GM23338 (cell line): ENCODE data around the gene KIF6. TPM values are rescaled to one million over a fixed set of nuclear protein-coding genes. Genes with fewer than 3 reads are reported as not detected.

Experiments used
- ATAC-seq: fragments of 200-7000 bp; cut with Tn5 transposase; 3 replicates; pipeline ENCODE4 v1.9.1; 2020
- DNase-seq: peaks from one replicate; pipeline ENCODE4 v3.0.0-alpha.2; 2015; ENCODE audit warnings: low spot score
- H2AFZ ChIP-seq: fragments of 200-600 bp; sonication (generic); 2 replicates; pipeline ENCODE4 v1.8.0; 2016; ENCODE audit warnings: antibody characterized with exemption, mild to moderate bottlenecking, moderate library complexity
- H3F3A ChIP-seq: fragments of 200-600 bp; sonication (generic); replicated peaks from 2 replicates; pipeline ENCODE4 v1.8.0; 2017; ENCODE audit warnings: antibody characterized with exemption, mixed run types, low read depth
- H3K27ac ChIP-seq: fragments of 200-600 bp; sonication (generic); 2 replicates; pipeline ENCODE4 v1.6.1; 2016; ENCODE audit warnings: low read depth
- H3K27me3 ChIP-seq: fragments of 200-600 bp; sonication (generic); 2 replicates; pipeline ENCODE4 v1.8.0; 2016; ENCODE audit warnings: mild to moderate bottlenecking, mixed run types, moderate library complexity; ENCODE audit not compliant: insufficient read depth
- H3K36me3 ChIP-seq: fragments of 200-600 bp; sonication (generic); 2 replicates; pipeline ENCODE4 v1.8.0; 2016; ENCODE audit warnings: mild to moderate bottlenecking; ENCODE audit not compliant: insufficient read depth
- H3K4me1 ChIP-seq: fragments of 200-600 bp; sonication (generic); 2 replicates; pipeline ENCODE4 v1.8.0; 2016; ENCODE audit warnings: mild to moderate bottlenecking, moderate library complexity; ENCODE audit not compliant: insufficient read depth
- H3K4me2 ChIP-seq: fragments of 200-600 bp; sonication (generic); 2 replicates; pipeline ENCODE4 v1.7.1; 2017; ENCODE audit warnings: mixed run types
- H3K4me3 ChIP-seq: fragments of 200-600 bp; sonication (generic); 2 replicates; pipeline ENCODE4 v1.6.1; 2016; ENCODE audit warnings: mixed run types
- H3K79me2 ChIP-seq: fragments of 200-600 bp; sonication (generic); replicated peaks from 2 replicates; pipeline ENCODE4 v1.8.0; 2017; ENCODE audit warnings: mild to moderate bottlenecking; ENCODE audit not compliant: insufficient read depth
- H3K9me2 ChIP-seq: fragments of 200-600 bp; sonication (generic); 2 replicates; pipeline ENCODE4 v1.8.0; 2017; ENCODE audit not compliant: insufficient read depth
- H4K20me1 ChIP-seq: fragments of 200-600 bp; sonication (generic); replicated peaks from 2 replicates; pipeline ENCODE4 v1.8.0; 2017; ENCODE audit warnings: mild to moderate bottlenecking; ENCODE audit not compliant: insufficient read depth
- H3K27ac Mint-ChIP-seq: 2 replicates; pipeline ENCODE4 v1.8.0; 2020; ENCODE audit warnings: inconsistent platforms, mild to moderate bottlenecking, moderate library complexity, mixed read lengths
- H3K27me3 Mint-ChIP-seq: 3 replicates; pipeline ENCODE4 v1.8.0; 2022; ENCODE audit warnings: low read depth, mild to moderate bottlenecking, moderate library complexity, mixed read lengths, inconsistent platforms; ENCODE audit not compliant: insufficient read depth, poor library complexity
- H3K36me3 Mint-ChIP-seq: 3 replicates; pipeline ENCODE4 v1.8.0; 2021; ENCODE audit warnings: low read depth, mild to moderate bottlenecking, inconsistent platforms, moderate library complexity, mixed read lengths
- H3K4me1 Mint-ChIP-seq: 3 replicates; pipeline ENCODE4 v1.8.0; 2020; ENCODE audit warnings: mild to moderate bottlenecking, inconsistent platforms, mixed read lengths
- H3K4me3 Mint-ChIP-seq: 3 replicates; pipeline ENCODE4 v1.8.0; 2021; ENCODE audit warnings: moderate library complexity, mild to moderate bottlenecking, inconsistent platforms, mixed read lengths
- H3K9me3 Mint-ChIP-seq: 3 replicates; pipeline ENCODE4 v1.8.0; 2020; ENCODE audit warnings: moderate library complexity, mild to moderate bottlenecking, inconsistent platforms, mixed read lengths
- CREB1 ChIP-seq: fragments of 250-450 bp; sonication (Bioruptor Pico); IDR thresholded peaks from 2 replicates; pipeline ENCODE4 v1.5.0; 2020; ENCODE audit warnings: low read depth, mild to moderate bottlenecking, moderate library complexity
- EZH2 ChIP-seq: fragments of 200-600 bp; sonication (generic); IDR thresholded peaks from one replicate; pipeline ENCODE4 v1.8.0; 2017; ENCODE audit warnings: antibody characterized with exemption, mild to moderate bottlenecking, low read depth; ENCODE audit not compliant: unreplicated experiment
- EZH2phosphoT487 ChIP-seq: fragments of 200-600 bp; sonication (generic); IDR thresholded peaks from one replicate; pipeline ENCODE4 v1.8.1; 2018; ENCODE audit warnings: antibody characterized with exemption; ENCODE audit not compliant: unreplicated experiment
- JUNB ChIP-seq: IDR thresholded peaks from one replicate; pipeline ENCODE4 v1.6.1; 2016; ENCODE audit warnings: antibody characterized with exemption; ENCODE audit not compliant: unreplicated experiment
- NANOG ChIP-seq: IDR thresholded peaks from 2 replicates; pipeline ENCODE4 v1.6.1; 2016; ENCODE audit warnings: antibody characterized with exemption, borderline replicate concordance
- POLR2AphosphoS5 ChIP-seq: IDR thresholded peaks from 2 replicates; pipeline ENCODE4 v1.6.1; 2016; ENCODE audit warnings: antibody characterized with exemption, low read depth
- STAT1 ChIP-seq: IDR thresholded peaks from one replicate; pipeline ENCODE4 v1.6.1; 2016; ENCODE audit warnings: antibody characterized with exemption; ENCODE audit not compliant: unreplicated experiment
- ZNF114 ChIP-seq: fragments of 250-450 bp; sonication (Bioruptor Pico); IDR thresholded peaks from 2 replicates; pipeline ENCODE4 v1.5.0; 2020; ENCODE audit warnings: mild to moderate bottlenecking, moderate library complexity
- ZNF331 ChIP-seq: fragments of 250-450 bp; sonication (Bioruptor Pico); IDR thresholded peaks from 2 replicates; pipeline ENCODE4 v1.5.0; 2020; ENCODE audit warnings: low read depth, mild to moderate bottlenecking, moderate library complexity
- polyA plus RNA-seq: library from polyadenylated mRNA; unstranded; fragments of >200 nt; fragmentation: Nextera tagmentation; extraction: Ambion mirVana; gene quantifications from 2 replicates; pipeline ENCODE4 v1.2.1, GENCODE V29; 2016
- total RNA-seq: library from RNA; depleted of rRNA; stranded (reverse); fragments of >200 nt; shearing (Covaris generic); gene quantifications from 2 replicates; pipeline ENCODE4 v1.2.3, GENCODE V29; 2014
- TF ChIP-seq, protein P1 (sequence below): IDR thresholded peaks from one replicate; pipeline ENCODE4 v1.6.1; 2018; ENCODE audit warnings: antibody characterized with exemption; ENCODE audit not compliant: unreplicated experiment
- TF ChIP-seq, protein P2 (sequence below): IDR thresholded peaks from 2 replicates; pipeline ENCODE4 v1.6.1; 2016; ENCODE audit warnings: antibody characterized with exemption
- TF ChIP-seq, protein P3 (sequence below): fragments of 250-450 bp; sonication (Bioruptor Pico); IDR thresholded peaks from 2 replicates; pipeline ENCODE4 v1.5.0; 2020; ENCODE audit warnings: mild to moderate bottlenecking, moderate library complexity
- TF ChIP-seq, protein P4 (sequence below), 2 experiments: fragments of 200-600 bp in 1 of 2; sonication (generic) in 1 of 2; conservative IDR thresholded peaks; 2 replicates each; pipeline versions ENCODE4 v1.5.1 to v1.6.1; 2016 to 2017; ENCODE audit warnings: antibody characterized with exemption in 2 of 2, low read depth in 2 of 2, mild to moderate bottlenecking in 2 of 2, moderate library complexity in 1 of 2

Gene KIF6
- total and polyA plus RNA-seq, 2 experiments from 2014 or later = 0.87 to 1.7 TPM

DNA sequence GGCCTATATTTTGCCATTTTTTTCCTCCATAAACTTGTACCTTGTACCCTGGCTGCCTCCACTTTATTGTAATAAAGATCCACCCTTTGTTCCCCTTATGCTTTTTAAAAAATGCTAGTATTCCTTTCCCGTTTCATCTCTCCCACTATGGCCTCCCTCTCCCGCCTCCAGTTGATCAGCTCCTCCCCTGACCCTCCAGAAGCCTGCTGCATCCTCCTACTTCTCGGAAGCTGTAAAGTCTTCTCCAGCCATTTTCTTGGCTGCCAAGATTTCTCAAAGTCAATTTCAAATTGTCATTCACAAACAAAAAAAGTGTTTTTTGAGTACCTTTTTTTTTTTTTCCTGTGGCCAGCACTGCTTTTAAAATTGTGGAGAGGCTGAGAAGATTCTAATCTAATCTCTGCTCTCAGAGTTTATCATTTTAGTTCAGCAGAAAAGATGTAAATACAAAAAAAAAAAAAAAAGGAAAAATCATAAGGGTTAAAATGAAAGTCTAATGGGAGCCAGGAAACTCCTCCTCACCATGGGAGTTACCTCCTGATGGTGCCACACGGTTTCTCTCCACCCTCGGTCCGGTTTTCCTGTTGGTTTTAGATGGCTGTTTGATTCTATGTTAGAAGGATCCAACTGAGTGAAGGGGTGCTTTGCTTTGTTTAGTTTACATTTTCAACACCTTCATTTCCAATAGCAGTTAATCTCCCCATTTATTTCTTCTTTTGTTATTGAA lies 299.7 kb downstream of the KIF6 start:
- H3K27me3 Mint-ChIP-seq = peaks cover 1% of the 10 kb centered on the region
- Histone ChIP-seq H3K9me2 (no peaks in the 10 kb centered on the region), H3K79me2 (no peaks in the 10 kb centered on the region), H3K4me1 (peaks cover 6% of the 10 kb centered on the region; the same call in 1 of the 2 replicates), H4K20me1 (no peaks in the 10 kb centered on the region), H3K4me2 (no peak overlapping the region), H3K4me3 (no peak overlapping the region), H2AFZ (no peak overlapping the region), H3K27ac (no peak overlapping the region), H3F3A (no peaks in the 10 kb centered on the region), H3K27me3 (no peaks in the 10 kb centered on the region), H3K36me3 (no peaks in the 10 kb centered on the region)
- H3K4me1 Mint-ChIP-seq = peaks cover 15% of the 10 kb centered on the region
- no peak for ATAC-seq
- TF ChIP-seq, protein P1, sequence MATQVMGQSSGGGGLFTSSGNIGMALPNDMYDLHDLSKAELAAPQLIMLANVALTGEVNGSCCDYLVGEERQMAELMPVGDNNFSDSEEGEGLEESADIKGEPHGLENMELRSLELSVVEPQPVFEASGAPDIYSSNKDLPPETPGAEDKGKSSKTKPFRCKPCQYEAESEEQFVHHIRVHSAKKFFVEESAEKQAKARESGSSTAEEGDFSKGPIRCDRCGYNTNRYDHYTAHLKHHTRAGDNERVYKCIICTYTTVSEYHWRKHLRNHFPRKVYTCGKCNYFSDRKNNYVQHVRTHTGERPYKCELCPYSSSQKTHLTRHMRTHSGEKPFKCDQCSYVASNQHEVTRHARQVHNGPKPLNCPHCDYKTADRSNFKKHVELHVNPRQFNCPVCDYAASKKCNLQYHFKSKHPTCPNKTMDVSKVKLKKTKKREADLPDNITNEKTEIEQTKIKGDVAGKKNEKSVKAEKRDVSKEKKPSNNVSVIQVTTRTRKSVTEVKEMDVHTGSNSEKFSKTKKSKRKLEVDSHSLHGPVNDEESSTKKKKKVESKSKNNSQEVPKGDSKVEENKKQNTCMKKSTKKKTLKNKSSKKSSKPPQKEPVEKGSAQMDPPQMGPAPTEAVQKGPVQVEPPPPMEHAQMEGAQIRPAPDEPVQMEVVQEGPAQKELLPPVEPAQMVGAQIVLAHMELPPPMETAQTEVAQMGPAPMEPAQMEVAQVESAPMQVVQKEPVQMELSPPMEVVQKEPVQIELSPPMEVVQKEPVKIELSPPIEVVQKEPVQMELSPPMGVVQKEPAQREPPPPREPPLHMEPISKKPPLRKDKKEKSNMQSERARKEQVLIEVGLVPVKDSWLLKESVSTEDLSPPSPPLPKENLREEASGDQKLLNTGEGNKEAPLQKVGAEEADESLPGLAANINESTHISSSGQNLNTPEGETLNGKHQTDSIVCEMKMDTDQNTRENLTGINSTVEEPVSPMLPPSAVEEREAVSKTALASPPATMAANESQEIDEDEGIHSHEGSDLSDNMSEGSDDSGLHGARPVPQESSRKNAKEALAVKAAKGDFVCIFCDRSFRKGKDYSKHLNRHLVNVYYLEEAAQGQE = no peak
- TF ChIP-seq EZH2 (no peak), ZNF114 (CRISPR knock-in tag) (no peak), CREB1 (no peak), ZNF331 (CRISPR knock-in tag) (no peak), JUNB (no peak), NANOG (no peak), POLR2AphosphoS5 (no peak), EZH2phosphoT487 (no peak), STAT1 (no peak)
- TF ChIP-seq, protein P2, sequence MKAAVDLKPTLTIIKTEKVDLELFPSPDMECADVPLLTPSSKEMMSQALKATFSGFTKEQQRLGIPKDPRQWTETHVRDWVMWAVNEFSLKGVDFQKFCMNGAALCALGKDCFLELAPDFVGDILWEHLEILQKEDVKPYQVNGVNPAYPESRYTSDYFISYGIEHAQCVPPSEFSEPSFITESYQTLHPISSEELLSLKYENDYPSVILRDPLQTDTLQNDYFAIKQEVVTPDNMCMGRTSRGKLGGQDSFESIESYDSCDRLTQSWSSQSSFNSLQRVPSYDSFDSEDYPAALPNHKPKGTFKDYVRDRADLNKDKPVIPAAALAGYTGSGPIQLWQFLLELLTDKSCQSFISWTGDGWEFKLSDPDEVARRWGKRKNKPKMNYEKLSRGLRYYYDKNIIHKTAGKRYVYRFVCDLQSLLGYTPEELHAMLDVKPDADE = no peak
- TF ChIP-seq, protein P3, sequence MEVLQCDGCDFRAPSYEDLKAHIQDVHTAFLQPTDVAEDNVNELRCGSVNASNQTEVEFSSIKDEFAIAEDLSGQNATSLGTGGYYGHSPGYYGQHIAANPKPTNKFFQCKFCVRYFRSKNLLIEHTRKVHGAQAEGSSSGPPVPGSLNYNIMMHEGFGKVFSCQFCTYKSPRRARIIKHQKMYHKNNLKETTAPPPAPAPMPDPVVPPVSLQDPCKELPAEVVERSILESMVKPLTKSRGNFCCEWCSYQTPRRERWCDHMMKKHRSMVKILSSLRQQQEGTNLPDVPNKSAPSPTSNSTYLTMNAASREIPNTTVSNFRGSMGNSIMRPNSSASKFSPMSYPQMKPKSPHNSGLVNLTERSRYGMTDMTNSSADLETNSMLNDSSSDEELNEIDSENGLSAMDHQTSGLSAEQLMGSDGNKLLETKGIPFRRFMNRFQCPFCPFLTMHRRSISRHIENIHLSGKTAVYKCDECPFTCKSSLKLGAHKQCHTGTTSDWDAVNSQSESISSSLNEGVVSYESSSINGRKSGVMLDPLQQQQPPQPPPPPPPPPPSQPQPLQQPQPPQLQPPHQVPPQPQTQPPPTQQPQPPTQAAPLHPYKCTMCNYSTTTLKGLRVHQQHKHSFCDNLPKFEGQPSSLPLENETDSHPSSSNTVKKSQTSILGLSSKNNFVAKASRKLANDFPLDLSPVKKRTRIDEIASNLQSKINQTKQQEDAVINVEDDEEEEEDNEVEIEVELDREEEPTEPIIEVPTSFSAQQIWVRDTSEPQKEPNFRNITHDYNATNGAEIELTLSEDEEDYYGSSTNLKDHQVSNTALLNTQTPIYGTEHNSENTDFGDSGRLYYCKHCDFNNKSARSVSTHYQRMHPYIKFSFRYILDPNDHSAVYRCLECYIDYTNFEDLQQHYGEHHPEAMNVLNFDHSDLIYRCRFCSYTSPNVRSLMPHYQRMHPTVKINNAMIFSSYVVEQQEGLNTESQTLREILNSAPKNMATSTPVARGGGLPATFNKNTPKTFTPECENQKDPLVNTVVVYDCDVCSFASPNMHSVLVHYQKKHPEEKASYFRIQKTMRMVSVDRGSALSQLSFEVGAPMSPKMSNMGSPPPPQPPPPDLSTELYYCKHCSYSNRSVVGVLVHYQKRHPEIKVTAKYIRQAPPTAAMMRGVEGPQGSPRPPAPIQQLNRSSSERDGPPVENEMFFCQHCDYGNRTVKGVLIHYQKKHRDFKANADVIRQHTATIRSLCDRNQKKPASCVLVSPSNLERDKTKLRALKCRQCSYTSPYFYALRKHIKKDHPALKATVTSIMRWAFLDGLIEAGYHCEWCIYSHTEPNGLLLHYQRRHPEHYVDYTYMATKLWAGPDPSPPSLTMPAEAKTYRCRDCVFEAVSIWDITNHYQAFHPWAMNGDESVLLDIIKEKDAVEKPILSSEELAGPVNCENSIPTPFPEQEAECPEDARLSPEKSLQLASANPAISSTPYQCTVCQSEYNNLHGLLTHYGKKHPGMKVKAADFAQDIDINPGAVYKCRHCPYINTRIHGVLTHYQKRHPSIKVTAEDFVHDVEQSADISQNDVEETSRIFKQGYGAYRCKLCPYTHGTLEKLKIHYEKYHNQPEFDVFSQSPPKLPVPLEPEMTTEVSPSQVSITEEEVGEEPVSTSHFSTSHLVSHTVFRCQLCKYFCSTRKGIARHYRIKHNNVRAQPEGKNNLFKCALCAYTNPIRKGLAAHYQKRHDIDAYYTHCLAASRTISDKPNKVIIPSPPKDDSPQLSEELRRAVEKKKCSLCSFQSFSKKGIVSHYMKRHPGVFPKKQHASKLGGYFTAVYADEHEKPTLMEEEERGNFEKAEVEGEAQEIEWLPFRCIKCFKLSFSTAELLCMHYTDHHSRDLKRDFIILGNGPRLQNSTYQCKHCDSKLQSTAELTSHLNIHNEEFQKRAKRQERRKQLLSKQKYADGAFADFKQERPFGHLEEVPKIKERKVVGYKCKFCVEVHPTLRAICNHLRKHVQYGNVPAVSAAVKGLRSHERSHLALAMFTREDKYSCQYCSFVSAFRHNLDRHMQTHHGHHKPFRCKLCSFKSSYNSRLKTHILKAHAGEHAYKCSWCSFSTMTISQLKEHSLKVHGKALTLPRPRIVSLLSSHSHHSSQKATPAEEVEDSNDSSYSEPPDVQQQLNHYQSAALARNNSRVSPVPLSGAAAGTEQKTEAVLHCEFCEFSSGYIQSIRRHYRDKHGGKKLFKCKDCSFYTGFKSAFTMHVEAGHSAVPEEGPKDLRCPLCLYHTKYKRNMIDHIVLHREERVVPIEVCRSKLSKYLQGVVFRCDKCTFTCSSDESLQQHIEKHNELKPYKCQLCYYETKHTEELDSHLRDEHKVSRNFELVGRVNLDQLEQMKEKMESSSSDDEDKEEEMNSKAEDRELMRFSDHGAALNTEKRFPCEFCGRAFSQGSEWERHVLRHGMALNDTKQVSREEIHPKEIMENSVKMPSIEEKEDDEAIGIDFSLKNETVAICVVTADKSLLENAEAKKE = no peak
- TF ChIP-seq, protein P4, sequence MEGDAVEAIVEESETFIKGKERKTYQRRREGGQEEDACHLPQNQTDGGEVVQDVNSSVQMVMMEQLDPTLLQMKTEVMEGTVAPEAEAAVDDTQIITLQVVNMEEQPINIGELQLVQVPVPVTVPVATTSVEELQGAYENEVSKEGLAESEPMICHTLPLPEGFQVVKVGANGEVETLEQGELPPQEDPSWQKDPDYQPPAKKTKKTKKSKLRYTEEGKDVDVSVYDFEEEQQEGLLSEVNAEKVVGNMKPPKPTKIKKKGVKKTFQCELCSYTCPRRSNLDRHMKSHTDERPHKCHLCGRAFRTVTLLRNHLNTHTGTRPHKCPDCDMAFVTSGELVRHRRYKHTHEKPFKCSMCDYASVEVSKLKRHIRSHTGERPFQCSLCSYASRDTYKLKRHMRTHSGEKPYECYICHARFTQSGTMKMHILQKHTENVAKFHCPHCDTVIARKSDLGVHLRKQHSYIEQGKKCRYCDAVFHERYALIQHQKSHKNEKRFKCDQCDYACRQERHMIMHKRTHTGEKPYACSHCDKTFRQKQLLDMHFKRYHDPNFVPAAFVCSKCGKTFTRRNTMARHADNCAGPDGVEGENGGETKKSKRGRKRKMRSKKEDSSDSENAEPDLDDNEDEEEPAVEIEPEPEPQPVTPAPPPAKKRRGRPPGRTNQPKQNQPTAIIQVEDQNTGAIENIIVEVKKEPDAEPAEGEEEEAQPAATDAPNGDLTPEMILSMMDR (conservative IDR thresholded peaks at IDR 0.05; ENCODE audit: low read depth in 2 of 2) = no peak
- H3K4me3 Mint-ChIP-seq = no peak overlapping the region
- no peaks in the 10 kb centered on the region; the same call in 2 of the 3 replicates for H3K36me3 Mint-ChIP-seq
- no peak overlapping the region for H3K27ac Mint-ChIP-seq
- DNase-seq = no peak
- H3K9me3 Mint-ChIP-seq = no peaks in the 10 kb centered on the region; the same call in 2 of the 3 replicates
